SK-N-MC (cell line): Measurements from ENCODE around the gene PSMB2.

Experiments used
- DNase-seq: peaks from one replicate; pipeline ENCODE4 v3.0.0-alpha.2; 2011; ENCODE audit warnings: low read depth, low spot score
- H3K27ac ChIP-seq: fragments of 200-600 bp; sonication (generic); 2 replicates; pipeline ENCODE4 v1.5.1; 2016; ENCODE audit warnings: mixed run types
- H3K36me3 ChIP-seq: fragments of 200-600 bp; sonication (generic); 2 replicates; pipeline ENCODE4 v1.6.1; 2017; ENCODE audit warnings: antibody characterized with exemption, low read length, mixed read lengths; ENCODE audit not compliant: insufficient read depth
- H3K4me3 ChIP-seq: fragments of 200-600 bp; sonication (generic); 2 replicates; pipeline ENCODE4 v1.5.1; 2016
- H3K9ac ChIP-seq: fragments of 200-600 bp; sonication (generic); 2 replicates; pipeline ENCODE4 v1.8.0; 2017; ENCODE audit warnings: mixed run types, mixed read lengths; ENCODE audit not compliant: insufficient read length
- H3K9me3 ChIP-seq: fragments of 200-600 bp; sonication (generic); 2 replicates; pipeline ENCODE4 v1.6.1; 2017; ENCODE audit warnings: low read depth, mild to moderate bottlenecking, antibody characterized with exemption, low read length, moderate library complexity, mixed read lengths
- EZH2 ChIP-seq: fragments of 200-600 bp; sonication (generic); IDR thresholded peaks from one replicate; pipeline ENCODE4 v1.6.1; 2017; ENCODE audit warnings: antibody characterized with exemption
- FOXP2 ChIP-seq: optimal IDR thresholded peaks from 2 replicates; pipeline ENCODE3; 2011; ENCODE audit warnings: mild to moderate bottlenecking, moderate library complexity; ENCODE audit not compliant: insufficient read depth; ENCODE audit errors: extremely low read length, control extremely low read depth
- POLR2AphosphoS5 ChIP-seq: IDR thresholded peaks from 2 replicates; pipeline ENCODE4 v1.6.1; 2012; ENCODE audit warnings: mild to moderate bottlenecking, low read depth, low read length, borderline replicate concordance

The PSMB2 gene

GRCh38 chr1:35560256-35561225, 80.8 kb downstream of the PSMB2 start:
- TF ChIP-seq EZH2 (no peak), FOXP2 (no peak), POLR2AphosphoS5 (no peak)
- Histone ChIP-seq H3K27ac (no peak overlapping the region), H3K36me3 (no peaks in the 10 kb centered on the region; the same call in 1 of the 2 replicates), H3K9ac (no peak overlapping the region), H3K4me3 (no peak overlapping the region), H3K9me3 (no peaks in the 10 kb centered on the region)
- DNase-seq, result no peak

GRCh38 chr1:35559317-35559944, 81.9 kb downstream of the PSMB2 start:
- no peak overlapping the region for H3K4me3 ChIP-seq
- DNase-seq, result no peak

DNA sequence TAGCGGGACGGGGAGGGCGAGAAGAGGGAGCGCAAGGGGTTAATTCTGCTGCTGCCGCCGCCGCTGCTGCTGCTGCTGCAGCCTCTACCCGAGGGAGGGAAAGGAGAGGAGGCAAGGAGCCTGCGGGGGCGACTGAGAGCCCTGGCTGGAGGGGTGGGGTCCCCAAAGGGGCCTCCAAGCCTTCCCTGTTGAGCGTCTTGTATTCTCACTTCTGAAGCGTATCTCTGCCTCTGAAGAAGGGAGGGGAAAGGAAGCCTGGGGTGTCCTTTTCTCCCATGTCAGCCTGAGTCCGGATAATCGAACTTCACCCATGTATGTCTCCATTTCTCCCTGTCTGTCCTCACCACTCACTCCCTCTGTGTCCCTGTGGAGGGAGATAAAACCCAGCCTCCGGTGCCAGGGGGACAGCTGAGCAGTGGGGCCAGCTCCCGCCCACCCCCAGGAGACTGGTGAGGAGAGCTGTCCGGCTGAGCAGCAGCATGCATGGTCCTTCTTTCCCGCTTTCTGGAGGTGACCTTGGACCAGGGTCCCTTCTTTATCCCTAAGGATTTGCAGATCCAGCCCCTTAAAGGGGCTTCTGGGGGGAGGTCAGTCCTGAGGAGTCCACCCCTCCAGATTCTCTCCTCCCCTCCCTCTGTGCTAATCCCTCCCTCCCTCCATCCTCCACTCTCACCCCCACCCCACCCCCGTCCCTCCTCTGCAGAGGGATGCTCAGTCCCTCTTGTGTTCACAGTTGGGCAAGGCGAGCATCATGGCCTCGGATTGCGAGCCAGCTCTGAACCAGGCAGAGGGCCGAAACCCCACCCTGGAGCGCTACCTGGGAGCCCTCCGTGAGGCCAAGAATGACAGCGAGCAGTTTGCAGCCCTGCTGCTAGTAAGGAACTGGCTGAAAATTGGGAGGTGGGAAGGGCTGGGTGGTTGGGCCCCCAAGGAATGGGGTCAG, 82.7 kb downstream of the PSMB2 start:
- peaks cover 3% of the 10 kb centered on the region; the same call in 1 of the 2 replicates for H3K36me3 ChIP-seq
- DNase-seq, result no peak
- H3K27ac ChIP-seq, result no peak overlapping the region
- H3K4me3 ChIP-seq, result peak overlapping the region; percentile 95
- H3K9ac ChIP-seq, result peak overlapping the region; percentile 89
- H3K9me3 ChIP-seq, result no peaks in the 10 kb centered on the region
- TF ChIP-seq EZH2, result no peak
- TF ChIP-seq FOXP2, result no peak
- TF ChIP-seq POLR2AphosphoS5, result no peak

More at GRCh38 chr1:35559317-35559944, 81.9 kb downstream of the PSMB2 start:
- H3K27ac ChIP-seq, result no peak overlapping the region
- TF ChIP-seq EZH2 (no peak), POLR2AphosphoS5 (no peak), FOXP2 (no peak)
- no peaks in the 10 kb centered on the region for H3K9me3 ChIP-seq
- H3K36me3 ChIP-seq, result no peaks in the 10 kb centered on the region; the same call in 1 of the 2 replicates
- H3K9ac ChIP-seq, result no peak overlapping the region

DNA sequence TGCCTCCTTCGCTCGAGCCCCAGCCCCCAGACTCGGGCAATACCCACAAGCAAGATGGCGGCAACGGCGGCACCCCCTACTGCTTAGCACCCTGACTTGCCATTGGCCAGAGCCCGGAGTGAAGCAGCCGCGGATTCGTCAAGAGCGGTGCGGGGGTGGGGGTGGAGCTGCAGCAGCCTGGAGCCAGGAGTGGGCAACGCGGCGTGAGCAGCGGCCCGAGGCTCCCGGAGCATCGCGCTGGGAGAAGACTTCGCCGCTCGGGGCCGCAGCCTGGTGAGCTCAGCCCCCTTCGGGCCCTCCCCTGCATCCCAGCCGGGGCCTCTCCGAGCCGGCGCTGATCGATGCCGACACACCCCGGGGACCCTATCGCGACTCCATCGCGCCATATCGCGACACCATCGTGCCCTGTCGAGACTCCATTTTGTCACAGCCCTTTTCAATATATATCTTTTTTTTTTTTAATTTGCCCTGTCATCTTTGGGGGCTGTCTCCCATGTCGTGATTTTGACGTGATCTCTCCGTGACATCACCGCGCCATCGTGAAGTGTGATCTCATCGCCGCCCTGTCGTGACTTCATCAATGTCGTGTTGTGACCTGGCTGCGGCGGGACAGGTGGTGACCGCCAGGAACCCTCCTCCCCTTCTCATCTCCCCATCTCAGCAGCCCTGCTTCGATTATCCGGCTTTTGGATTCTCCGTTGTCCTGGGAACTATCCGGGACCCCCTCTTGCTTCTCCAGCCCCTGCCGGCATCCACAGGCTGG, 83.5 kb downstream of the PSMB2 start, which contains the start of gene NCDN:
NCDN (plus strand) TSS at position 189 of the 763 bp plus-strand sequence; CDS start at position 581, 392 bp downstream.
- peak; percentile 83 for DNase-seq
- TF ChIP-seq POLR2AphosphoS5 (peak; percentile 69; the same call in 1 of the 2 replicates), EZH2 (no peak), FOXP2 (no peak)
- H3K36me3 ChIP-seq, result peaks cover 3% of the 10 kb centered on the region; the same call in 1 of the 2 replicates

GRCh38 chr1:35557118-35557610, 84.2 kb downstream of the PSMB2 start, which contains the start of gene KIAA0319L:
KIAA0319L (minus strand) TSS chr1:35557403; CDS start chr1:35554491, 2,912 bp downstream.
- H3K36me3 ChIP-seq, result peaks cover 8% of the 10 kb centered on the region; the same call in 1 of the 2 replicates
- 0 out of 2 replicates have a peak, but pooled peaks have one; percentile 59 for TF ChIP-seq POLR2AphosphoS5
- TF ChIP-seq FOXP2, result no peak
- no peaks in the 10 kb centered on the region for H3K9me3 ChIP-seq
- H3K9ac ChIP-seq, result peak within 1 kb of the TSS; percentile 89
- H3K4me3 ChIP-seq, result peak within 1 kb of the TSS; percentile 95
- peak within 1 kb of the TSS; percentile 82 for H3K27ac ChIP-seq
- no peak for DNase-seq

More for the DNA sequence above, 83.5 kb downstream of the PSMB2 start, which contains the start of gene NCDN:
- Histone ChIP-seq H3K9ac (peak within 1 kb of the TSS; percentile 89), H3K4me3 (peak within 1 kb of the TSS; percentile 95), H3K27ac (peak within 1 kb of the TSS; percentile 82), H3K9me3 (no peaks in the 10 kb centered on the region)

- Histone ChIP-seq H3K9me3 (no peaks in the 10 kb centered on the region), H3K27ac (no peak overlapping the region), H3K36me3 (peaks cover 14% of the 10 kb centered on the region), H3K9ac (peak overlapping the region; percentile 89), H3K4me3 (peak overlapping the region; percentile 95)
- TF ChIP-seq EZH2 (no peak), POLR2AphosphoS5 (no peak), FOXP2 (no peak)
- DNase-seq, result no peak
Measured at GRCh38 chr1:35556484-35557117, 84.7 kb downstream of the PSMB2 start.

- Histone ChIP-seq H3K9ac (peak overlapping the region; percentile 89), H3K9me3 (no peaks in the 10 kb centered on the region), H3K36me3 (peaks cover 16% of the 10 kb centered on the region), H3K4me3 (peak overlapping the region; percentile 95), H3K27ac (no peak overlapping the region)
- DNase-seq, result no peak
- TF ChIP-seq POLR2AphosphoS5, result no peak
- TF ChIP-seq EZH2, result no peak
- TF ChIP-seq FOXP2, result no peak
Measured at GRCh38 chr1:35555601-35556477, 85.5 kb downstream of the PSMB2 start.
